IMR-90 (cell line): ENCODE data around the gene TOE1. TPM values are rescaled to one million over a fixed set of nuclear protein-coding genes. Genes with fewer than 3 reads are reported as not detected.

Experiments
- ATAC-seq: fragments of 200-7000 bp; cut with Tn5 transposase; 2 replicates; pipeline ENCODE4 v1.9.1; 2020; ENCODE audit warnings: low read depth, mild to moderate bottlenecking, moderate library complexity
- BruUV-seq: library from RNA; stranded (reverse); fragments of 400-500 nt; replicated peaks from 2 replicates; lab custom pipeline; 2021; lab: Mats Ljungman, UMichigan
- CTCF ChIA-PET: fragments of 300-600 bp; formaldehyde crosslinking; extraction: SDS; loops from one replicate; lab custom pipeline; 2021; ENCODE audit warnings: antibody characterized with exemption; lab: Yijun Ruan, JAX
- POLR2A ChIA-PET: fragments of 300-600 bp; sonication (Branson Sonifier 250); formaldehyde crosslinking; loops from one replicate; lab custom pipeline; 2022; ENCODE audit warnings: antibody characterized with exemption; ENCODE audit not compliant: unreplicated experiment; lab: Charles Lee
- DNase-seq: peaks from one replicate; pipeline ENCODE4 v3.0.0; 2013
- H2AFZ ChIP-seq: replicated peaks from 2 replicates; pipeline ENCODE3; 2013; ENCODE audit warnings: low read length, mild to moderate bottlenecking; ENCODE audit not compliant: poor library complexity
- H2AK5ac ChIP-seq: 2 replicates; pipeline ENCODE4 v1.6.1; 2013; ENCODE audit warnings: low read depth, low read length, inconsistent platforms
- H2AK9ac ChIP-seq: replicated peaks from 2 replicates; pipeline ENCODE3; 2013; ENCODE audit warnings: mild to moderate bottlenecking, low read depth, low read length, moderate library complexity; ENCODE audit not compliant: poor library complexity
- H2BK120ac ChIP-seq: 2 replicates; pipeline ENCODE4 v1.6.1; 2013; ENCODE audit warnings: low read depth, low read length, inconsistent platforms
- H2BK15ac ChIP-seq: 3 replicates; pipeline ENCODE4 v1.6.1; 2013; ENCODE audit warnings: low read depth, low read length, inconsistent platforms
- H2BK20ac ChIP-seq: 2 replicates; pipeline ENCODE4 v1.6.1; 2013; ENCODE audit warnings: low read depth, mild to moderate bottlenecking, inconsistent platforms, low read length, moderate library complexity
- H2BK5ac ChIP-seq: 2 replicates; pipeline ENCODE4 v1.6.1; 2013; ENCODE audit warnings: mild to moderate bottlenecking, low read depth, low read length, inconsistent platforms; ENCODE audit not compliant: poor library complexity, severe bottlenecking
- H3K14ac ChIP-seq: replicated peaks from 2 replicates; pipeline ENCODE4 v1.6.1; 2013; ENCODE audit warnings: low read depth, low read length, inconsistent platforms
- H3K18ac ChIP-seq: 2 replicates; pipeline ENCODE4 v1.6.1; 2013; ENCODE audit warnings: low read depth, low read length, control low read depth
- H3K23ac ChIP-seq: 2 replicates; pipeline ENCODE4 v1.6.1; 2013; ENCODE audit warnings: low read depth, low read length, inconsistent platforms
- H3K27ac ChIP-seq: 2 replicates; pipeline ENCODE4 v1.5.1; 2013; ENCODE audit warnings: mild to moderate bottlenecking, control low read depth, low read length; ENCODE audit not compliant: insufficient read depth
- H3K27me3 ChIP-seq: 2 replicates; pipeline ENCODE4 v1.6.1; 2013; ENCODE audit warnings: low read length; ENCODE audit not compliant: control insufficient read depth, insufficient read depth
- H3K36me3 ChIP-seq: 2 replicates; pipeline ENCODE4 v1.6.1; 2013; ENCODE audit warnings: low read length, mixed read lengths; ENCODE audit not compliant: control insufficient read depth, insufficient read depth
- H3K4ac ChIP-seq: 2 replicates; pipeline ENCODE4 v1.6.1; 2013; ENCODE audit warnings: low read depth, low read length, inconsistent platforms
- H3K4me1 ChIP-seq: 2 replicates; pipeline ENCODE4 v1.6.1; 2013; ENCODE audit warnings: low read length, mixed read lengths; ENCODE audit not compliant: control insufficient read depth, insufficient read depth
- H3K4me2 ChIP-seq: 2 replicates; pipeline ENCODE4 v1.6.1; 2013; ENCODE audit warnings: low read depth, mild to moderate bottlenecking, control low read depth, low read length, moderate library complexity
- H3K4me3 ChIP-seq: 2 replicates; pipeline ENCODE4 v1.5.1; 2013; ENCODE audit warnings: low read depth, mild to moderate bottlenecking, control low read depth, low read length, moderate library complexity; ENCODE audit not compliant: insufficient read depth
- H3K56ac ChIP-seq: 2 replicates; pipeline ENCODE4 v1.6.1; 2013; ENCODE audit warnings: low read length, inconsistent platforms; ENCODE audit not compliant: insufficient read depth; ENCODE audit errors: extremely low read depth
- H3K79me1 ChIP-seq, 2 experiments: 2 replicates each; pipeline ENCODE4 v1.6.1; 2013; ENCODE audit warnings: low read length in 2 of 2, inconsistent platforms in 1 of 2, low read depth in 1 of 2
- H3K9ac ChIP-seq: 2 replicates; pipeline ENCODE4 v1.6.1; 2013; ENCODE audit warnings: low read depth, low read length, control low read depth
- H3K9me1 ChIP-seq: 2 replicates; pipeline ENCODE4 v1.6.1; 2013; ENCODE audit warnings: low read length, inconsistent platforms; ENCODE audit not compliant: insufficient read depth
- H3K9me3 ChIP-seq: 2 replicates; pipeline ENCODE4 v1.6.1; 2013; ENCODE audit warnings: low read length; ENCODE audit not compliant: control insufficient read depth, insufficient read depth
- H4K20me1 ChIP-seq: 2 replicates; pipeline ENCODE4 v1.6.1; 2013; ENCODE audit warnings: low read length, inconsistent platforms; ENCODE audit not compliant: insufficient read depth
- H4K5ac ChIP-seq: 2 replicates; pipeline ENCODE4 v1.6.1; 2013; ENCODE audit warnings: mild to moderate bottlenecking, low read depth, low read length, control low read depth
- H4K8ac ChIP-seq, 2 experiments: 2 replicates each; pipeline ENCODE4 v1.6.1; 2013; ENCODE audit warnings: low read depth in 2 of 2, low read length in 2 of 2, control low read depth in 1 of 2, inconsistent platforms in 1 of 2
- H4K91ac ChIP-seq: 2 replicates; pipeline ENCODE4 v1.6.1; 2013; ENCODE audit warnings: low read depth, low read length, inconsistent platforms; ENCODE audit not compliant: insufficient read depth
- BHLHE40 ChIP-seq: fragments of 150-350 bp; IDR thresholded peaks from 2 replicates; pipeline ENCODE4 v1.6.1; 2016; ENCODE audit warnings: mild to moderate bottlenecking, low read depth, low read length
- CEBPB ChIP-seq: IDR thresholded peaks from 2 replicates; pipeline ENCODE4 v1.6.1; 2012; ENCODE audit warnings: low read depth, low read length, improper control_type of control experiment
- CHD1 ChIP-seq: IDR thresholded peaks from 2 replicates; pipeline ENCODE4 v1.6.1; 2012; ENCODE audit warnings: low read depth, low read length, improper control_type of control experiment
- CTCF ChIP-seq: conservative IDR thresholded peaks from 2 replicates; pipeline ENCODE4 v1.5.1; 2012; ENCODE audit warnings: mild to moderate bottlenecking, low read depth, low read length, improper control_type of control experiment
- ELK1 ChIP-seq: fragments of 150-350 bp; IDR thresholded peaks from 2 replicates; pipeline ENCODE4 v1.6.1; 2016; ENCODE audit warnings: low read depth, mild to moderate bottlenecking, low read length, moderate library complexity, borderline replicate concordance
- FOS ChIP-seq: fragments of 150-350 bp; IDR thresholded peaks from 2 replicates; pipeline ENCODE4 v1.6.1; 2016; ENCODE audit warnings: low read depth, low read length
- MAFK ChIP-seq: IDR thresholded peaks from 2 replicates; pipeline ENCODE4 v1.6.1; 2012; ENCODE audit warnings: low read depth, low read length, improper control_type of control experiment
- MAZ ChIP-seq: IDR thresholded peaks from 2 replicates; pipeline ENCODE4 v1.6.1; 2012; ENCODE audit warnings: low read depth, mild to moderate bottlenecking, low read length, improper control_type of control experiment, moderate library complexity, borderline replicate concordance
- MXI1 ChIP-seq: IDR thresholded peaks from 2 replicates; pipeline ENCODE4 v1.6.1; 2012; ENCODE audit warnings: low read depth, mild to moderate bottlenecking, low read length, moderate library complexity, borderline replicate concordance
- NFE2L2 ChIP-seq: fragments of 150-350 bp; IDR thresholded peaks from 2 replicates; pipeline ENCODE4 v1.6.1; 2016; ENCODE audit warnings: low read depth, mild to moderate bottlenecking, low read length
- POLR2A ChIP-seq: IDR thresholded peaks from 2 replicates; pipeline ENCODE4 v1.6.1; 2012; ENCODE audit warnings: mild to moderate bottlenecking, low read depth, low read length
- RAD21 ChIP-seq: IDR thresholded peaks from 2 replicates; pipeline ENCODE4 v1.6.1; 2012; ENCODE audit warnings: low read length, improper control_type of control experiment
- RCOR1 ChIP-seq: IDR thresholded peaks from 2 replicates; pipeline ENCODE4 v1.6.1; 2012; ENCODE audit warnings: mild to moderate bottlenecking, low read length, improper control_type of control experiment; ENCODE audit not compliant: insufficient replicate concordance
- RFX5 ChIP-seq: IDR thresholded peaks from 2 replicates; pipeline ENCODE4 v1.8.0; 2012; ENCODE audit warnings: low read depth, mild to moderate bottlenecking, low read length, moderate library complexity
- SMC3 ChIP-seq: fragments of 150-350 bp; IDR thresholded peaks from 2 replicates; pipeline ENCODE4 v1.6.1; 2016; ENCODE audit warnings: low read depth, mild to moderate bottlenecking, antibody characterized with exemption, low read length, moderate library complexity
- USF2 ChIP-seq: fragments of 150-350 bp; IDR thresholded peaks from 2 replicates; pipeline ENCODE4 v1.6.1; 2017; ENCODE audit warnings: mild to moderate bottlenecking, antibody characterized with exemption, low read length, low read depth
- WGBS, 2 experiments: methylation state at CpG; one replicate each; pipeline versions ENCODE4 v1.1.5 to v1.1.7; 2013; ENCODE audit warnings: missing lambda C conversion rate in 2 of 2; ENCODE audit not compliant: insufficient read length in 1 of 2; ENCODE audit errors: extremely low coverage in 2 of 2; 5-methylcytosine and 5-hydroxymethylcytosine counted together
- dilution Hi-C: fragments of 300-500 bp; cut with HindIII; formaldehyde crosslinking; loops from one replicate; pipeline ENCODE4 v1.14.3; 2018; ENCODE audit warnings: low sequenced_read_pairs; ENCODE audit not compliant: unreplicated experiment
- in situ Hi-C: fragments of 300-500 bp; cut with MboI; formaldehyde crosslinking; loops from 3 replicates; pipeline ENCODE4 v1.14.3; 2019; ENCODE audit warnings: low sequenced_read_pairs, inconsistent platforms, mixed read lengths
- intact Hi-C: fragments of 100-400 bp; cut with micrococcal nuclease; formaldehyde crosslinking; loops from 2 replicates; pipeline ENCODE4 v1.10.0; 2022
- polyA plus RNA-seq, 3 experiments: library from polyadenylated mRNA; depleted of rRNA; stranded (reverse); fragments of >200 nt; gene quantifications; 2 replicates each; pipeline ENCODE4 v1.2.3, GENCODE V29; 2012; ENCODE audit warnings: low replicate concordance in 1 of 3
- total RNA-seq: library from RNA; depleted of rRNA; stranded (reverse); fragments of >200 nt; gene quantifications from 2 replicates; pipeline ENCODE4 v1.2.3, GENCODE V29; 2012

The TOE1 gene
- total and polyA plus RNA-seq, 2 of the 4 experiments (the other 2 are of a cell fraction), result 15.5 to 18.6 TPM

GRCh38 chr1:45299296-45299695 lies 40.7 kb upstream of the TOE1 start:
- Histone ChIP-seq H2AK9ac (no peak overlapping the region), H3K4me3 (no peak overlapping the region), H3K9me3 (no peaks in the 10 kb centered on the region), H3K56ac (no peak overlapping the region), H3K14ac (no peak overlapping the region), H3K4ac (no peak overlapping the region), H3K36me3 (no peaks in the 10 kb centered on the region), H2AFZ (no peak overlapping the region), H2BK20ac (no peak overlapping the region), H4K91ac (no peak overlapping the region), H4K5ac (no peak overlapping the region), H3K9ac (no peak overlapping the region), H3K9me1 (peaks cover 3% of the 10 kb centered on the region; the same call in 1 of the 2 replicates), H3K27me3 (no peaks in the 10 kb centered on the region), H3K18ac (no peak overlapping the region), H3K23ac (no peak overlapping the region), H4K8ac (no peak overlapping the region), H3K27ac (no peak overlapping the region), H3K79me1 (peaks cover 0 to 4% of the 10 kb centered on the region in 2 experiments; a peak in 2 of 4 replicates), H2BK5ac (no peak overlapping the region), H4K20me1 (no peaks in the 10 kb centered on the region), H2AK5ac (no peak overlapping the region), H2BK120ac (no peak overlapping the region), H3K4me1 (no peaks in the 10 kb centered on the region), H3K4me2 (no peak overlapping the region), H2BK15ac (no peak overlapping the region)
- BruUV-seq, result no TSS peak
- CTCF ChIA-PET, result interaction anchor here (0.6 to 7.2 kb wide), 3 partner anchors 20 to 285 kb away, joined by 8 to 53 read pairs (median 9); no protein-coding TSS in a partner anchor
- DNase-seq (no peak), ATAC-seq (no peak)
- POLR2A ChIA-PET, result no interaction called here
- no CpG with 5 or more reads among the region's 1 CpG for WGBS, 2 experiments
- in situ Hi-C loops, result no loop called here
- dilution Hi-C loops, result no loop called here
- TF ChIP-seq POLR2A, result no peak
- TF ChIP-seq CEBPB, result no peak
- TF ChIP-seq SMC3, result no peak
- TF ChIP-seq MXI1, result no peak
- no peak for TF ChIP-seq RAD21
- TF ChIP-seq NFE2L2, result no peak
- TF ChIP-seq RCOR1, result no peak
- no peak for TF ChIP-seq FOS
- TF ChIP-seq CTCF, result no peak
- TF ChIP-seq BHLHE40, result no peak
- no peak for TF ChIP-seq ELK1
- no peak for TF ChIP-seq MAFK
- TF ChIP-seq RFX5, result no peak
- TF ChIP-seq CHD1, result no peak
- no peak for TF ChIP-seq MAZ
- no peak for TF ChIP-seq USF2
- intact Hi-C loops, result no loop called here
